Ascending aorta (tissue), 2 donors: Measurements from ENCODE around the gene LCE2C. TPM values are rescaled to one million over a fixed set of nuclear protein-coding genes. Genes with fewer than 3 reads are reported as not detected.

ENCODE experiments used
- DNase-seq, 2 donors: peaks; one replicate each; pipeline ENCODE4 v3.0.0-alpha.2; 2019; ENCODE audit warnings: low spot score in 2 of 2
- H3K27ac ChIP-seq, 2 donors: fragments of 200-600 bp; sonication (generic); one replicate each; pipeline ENCODE4 v1.5.1; 2016 to 2017; ENCODE audit warnings: mild to moderate bottlenecking in 1 of 2
- H3K27me3 ChIP-seq: fragments of 200-600 bp; sonication (generic); one replicate; pipeline ENCODE4 v1.5.1; 2017
- H3K36me3 ChIP-seq, 2 donors: fragments of 200-600 bp; sonication (generic); one replicate each; pipeline ENCODE4 v1.5.1; 2016
- H3K4me1 ChIP-seq, 2 donors: fragments of 200-600 bp; sonication (generic); one replicate each; pipeline ENCODE4 v1.5.1; 2016 to 2017; ENCODE audit warnings: mild to moderate bottlenecking in 1 of 2
- H3K4me3 ChIP-seq, 2 donors: fragments of 200-600 bp; sonication (generic); one replicate each; pipeline ENCODE4 v1.5.1; 2016 to 2017; ENCODE audit warnings: mild to moderate bottlenecking in 1 of 2
- H3K9me3 ChIP-seq, 2 donors: fragments of 200-600 bp; sonication (generic); one replicate each; pipeline ENCODE4 v1.5.1; 2016
- intact Hi-C: fragments of 100-400 bp; cut with DNase I; formaldehyde crosslinking; loops from one replicate; pipeline ENCODE4 v1.15.1; 2023
- total RNA-seq: library from RNA; depleted of rRNA; stranded (reverse); fragments of >200 nt; gene quantifications from one replicate; pipeline ENCODE4 v1.1.0, GENCODE V29; 2016
- TF ChIP-seq, protein P1 (sequence below), 3 experiments: fragments of 200-600 bp in 2 of 3; fragments of 450-650 bp in 1 of 3; sonication (generic) in 2 of 3; IDR thresholded peaks; one replicate each; pipeline ENCODE4 v1.5.1; 2016 to 2019; ENCODE audit warnings: antibody characterized with exemption in 3 of 3, mild to moderate bottlenecking in 1 of 3, moderate library complexity in 1 of 3

LCE2C gene
- total RNA-seq, 1 donor from 2014 or later: not detected

DNA sequence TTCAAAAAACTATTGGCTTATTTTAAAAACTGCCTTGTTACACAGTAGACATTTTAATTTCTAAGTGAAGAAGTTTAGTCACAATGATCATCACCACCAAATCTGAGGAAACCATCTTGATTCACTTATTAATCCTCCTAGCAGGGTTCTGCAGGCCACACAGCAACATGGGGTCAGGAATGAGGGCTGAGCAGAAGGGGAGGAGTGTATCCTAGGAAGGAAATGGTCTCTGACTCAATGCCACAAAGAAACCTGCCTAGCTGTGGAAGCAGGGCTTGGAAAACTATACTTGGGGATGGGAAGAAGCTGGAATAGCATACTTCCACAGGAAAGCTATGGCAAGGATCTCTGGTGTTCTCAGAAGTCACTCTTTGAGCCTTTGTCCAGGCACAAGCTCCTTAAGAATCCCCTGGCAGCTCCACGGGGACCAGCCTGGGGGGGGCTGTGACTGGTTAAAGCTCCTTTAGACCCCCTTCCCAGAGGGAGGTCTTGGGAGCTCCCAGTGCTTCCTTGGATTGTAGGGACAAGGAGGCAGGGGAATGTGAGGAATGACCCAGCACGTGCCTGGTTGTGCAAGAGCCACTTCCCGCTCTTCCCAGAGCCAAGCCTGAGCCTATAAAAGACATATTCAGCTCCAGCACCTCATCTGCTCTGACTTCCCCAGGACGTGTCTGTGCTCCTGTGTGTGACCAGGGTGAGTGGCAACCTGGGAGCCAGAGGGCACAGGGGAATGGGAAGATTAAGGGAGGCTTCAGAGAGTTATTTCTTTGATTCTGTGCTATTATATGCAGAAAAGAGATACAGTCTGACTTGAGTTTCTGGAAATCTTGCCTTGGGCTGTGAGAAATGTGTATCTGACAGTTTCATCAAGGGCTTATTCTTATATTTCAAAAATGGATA, 22.9 kb downstream of the LCE2C start, which contains the start of gene LCE2A:
LCE2A (plus strand) TSS at position 645 of the 900 bp plus-strand sequence. CDS start 557 bp downstream, outside the sequence.
- intact Hi-C loops: no loop called here
- no peaks in the 10 kb centered on the region for H3K4me1 ChIP-seq
- no peaks in the 10 kb centered on the region for H3K36me3 ChIP-seq
- TF ChIP-seq, protein P1, sequence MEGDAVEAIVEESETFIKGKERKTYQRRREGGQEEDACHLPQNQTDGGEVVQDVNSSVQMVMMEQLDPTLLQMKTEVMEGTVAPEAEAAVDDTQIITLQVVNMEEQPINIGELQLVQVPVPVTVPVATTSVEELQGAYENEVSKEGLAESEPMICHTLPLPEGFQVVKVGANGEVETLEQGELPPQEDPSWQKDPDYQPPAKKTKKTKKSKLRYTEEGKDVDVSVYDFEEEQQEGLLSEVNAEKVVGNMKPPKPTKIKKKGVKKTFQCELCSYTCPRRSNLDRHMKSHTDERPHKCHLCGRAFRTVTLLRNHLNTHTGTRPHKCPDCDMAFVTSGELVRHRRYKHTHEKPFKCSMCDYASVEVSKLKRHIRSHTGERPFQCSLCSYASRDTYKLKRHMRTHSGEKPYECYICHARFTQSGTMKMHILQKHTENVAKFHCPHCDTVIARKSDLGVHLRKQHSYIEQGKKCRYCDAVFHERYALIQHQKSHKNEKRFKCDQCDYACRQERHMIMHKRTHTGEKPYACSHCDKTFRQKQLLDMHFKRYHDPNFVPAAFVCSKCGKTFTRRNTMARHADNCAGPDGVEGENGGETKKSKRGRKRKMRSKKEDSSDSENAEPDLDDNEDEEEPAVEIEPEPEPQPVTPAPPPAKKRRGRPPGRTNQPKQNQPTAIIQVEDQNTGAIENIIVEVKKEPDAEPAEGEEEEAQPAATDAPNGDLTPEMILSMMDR (IDR thresholded peaks at IDR 0.05): no peak
- H3K27me3 ChIP-seq: no peaks in the 10 kb centered on the region
- no peak within 1 kb of the TSS for H3K27ac ChIP-seq
- DNase-seq: no peak
- H3K4me3 ChIP-seq: no peak within 1 kb of the TSS
- no peaks in the 10 kb centered on the region for H3K9me3 ChIP-seq

DNA sequence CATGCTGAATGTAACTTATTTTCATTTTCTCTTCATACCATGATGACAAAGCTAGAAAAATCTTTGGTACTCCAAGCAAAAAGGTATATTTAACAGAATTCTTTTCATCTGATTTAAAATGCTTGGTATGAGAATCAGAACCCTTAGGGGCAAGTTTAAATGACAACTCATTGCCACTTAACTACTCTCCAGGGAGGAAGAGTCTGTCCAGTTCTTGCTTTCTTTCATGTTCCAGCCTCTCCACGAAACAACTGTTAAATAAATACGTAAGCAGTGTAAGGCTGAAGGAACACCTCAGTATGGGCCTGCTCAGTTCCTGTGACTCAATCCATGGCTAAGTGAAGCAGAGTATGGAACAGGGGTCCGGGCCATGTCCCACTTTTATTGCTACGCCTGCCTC, 24.7 kb downstream of the LCE2C start:
- Histone ChIP-seq H3K4me1 (no peaks in the 10 kb centered on the region), H3K27ac (no peak overlapping the region), H3K27me3 (no peaks in the 10 kb centered on the region), H3K4me3 (no peak overlapping the region), H3K36me3 (no peaks in the 10 kb centered on the region), H3K9me3 (no peaks in the 10 kb centered on the region)
- no peak for DNase-seq
- intact Hi-C loops: no loop called here
- TF ChIP-seq, protein P1 (IDR thresholded peaks at IDR 0.05): no peak

DNA sequence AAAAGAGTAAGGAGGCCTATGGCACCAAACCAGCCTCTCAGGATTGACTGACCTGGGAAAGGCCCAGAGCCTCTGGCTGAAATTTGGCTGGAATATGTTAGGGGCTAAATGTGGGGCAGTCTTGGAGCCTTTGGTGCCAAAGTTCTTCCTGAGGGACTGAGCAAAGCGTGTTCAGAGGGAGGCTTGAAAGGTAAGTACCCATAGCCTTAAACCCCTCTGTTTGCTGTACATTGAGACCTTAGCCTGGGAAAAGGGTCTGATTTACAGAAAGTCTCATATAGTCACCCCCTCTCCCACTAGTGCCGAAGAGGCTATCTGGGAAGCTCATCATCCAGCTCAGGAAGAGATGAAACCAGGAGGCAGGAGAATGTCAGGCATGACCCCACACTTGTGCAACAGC, 32.8 kb downstream of the LCE2C start, which contains the start of gene LCE4A:
LCE4A (plus strand) TSS at position 301 of the 400 bp plus-strand sequence. CDS start 916 bp downstream, outside the sequence.
- Histone ChIP-seq H3K4me3 (no peak within 1 kb of the TSS), H3K27me3 (no peaks in the 10 kb centered on the region), H3K27ac (no peak within 1 kb of the TSS), H3K36me3 (no peaks in the 10 kb centered on the region), H3K9me3 (no peaks in the 10 kb centered on the region), H3K4me1 (no peaks in the 10 kb centered on the region)
- DNase-seq: no peak
- intact Hi-C loops: no loop called here
- TF ChIP-seq, protein P1 (IDR thresholded peaks at IDR 0.05): no peak

DNA sequence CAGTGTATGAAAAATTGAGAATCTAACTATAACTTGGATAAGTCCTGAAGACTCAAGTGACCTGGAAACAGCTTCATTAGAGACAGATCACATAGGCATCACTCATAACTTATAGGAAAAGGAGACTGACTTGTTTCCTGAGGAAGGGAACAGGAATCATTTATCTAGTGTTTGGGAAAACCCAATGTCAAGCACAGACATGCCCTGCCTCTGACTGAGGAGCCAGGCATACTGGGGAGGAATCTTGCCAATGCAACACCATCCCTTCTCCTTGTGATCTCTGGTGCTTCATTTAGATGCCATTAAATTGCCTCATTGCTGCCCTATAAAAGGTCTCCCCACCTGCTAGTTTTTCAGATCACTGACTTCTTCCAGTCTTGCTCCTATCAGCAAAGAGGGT, 43.2 kb downstream of the LCE2C start:
- TF ChIP-seq, protein P1 (IDR thresholded peaks at IDR 0.05): no peak
- H3K36me3 ChIP-seq: no peaks in the 10 kb centered on the region
- no peak for DNase-seq
- peaks cover 0 to 8% of the 10 kb centered on the region in 2 donors for H3K9me3 ChIP-seq
- H3K4me3 ChIP-seq: no peak overlapping the region
- no peak overlapping the region for H3K27ac ChIP-seq
- H3K4me1 ChIP-seq: no peaks in the 10 kb centered on the region
- no peaks in the 10 kb centered on the region for H3K27me3 ChIP-seq
- intact Hi-C loops: no loop called here

DNA sequence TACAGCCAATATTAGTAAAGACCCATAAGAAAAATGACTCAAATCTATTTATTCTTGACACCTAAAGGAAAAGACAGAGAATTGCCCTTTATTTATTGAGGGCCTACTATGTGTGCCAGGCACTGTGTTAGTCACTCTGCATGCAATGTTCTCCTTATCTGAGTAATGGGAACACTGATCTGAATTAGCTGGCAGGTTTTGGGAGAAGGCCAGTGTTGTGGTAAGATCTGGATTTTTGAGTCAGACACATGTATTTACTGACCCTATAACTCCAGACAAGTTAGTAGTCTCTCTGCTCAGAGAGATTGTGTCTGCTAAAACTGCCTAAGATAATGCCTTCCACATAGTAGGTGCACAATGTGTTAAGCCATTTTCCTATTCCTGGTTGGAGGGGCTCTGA, 50.2 kb downstream of the LCE2C start:
- no peaks in the 10 kb centered on the region for H3K36me3 ChIP-seq
- H3K27ac ChIP-seq: no peak overlapping the region
- no peaks in the 10 kb centered on the region for H3K9me3 ChIP-seq
- intact Hi-C loops: no loop called here
- no peaks in the 10 kb centered on the region for H3K4me1 ChIP-seq
- no peaks in the 10 kb centered on the region for H3K27me3 ChIP-seq
- no peak for DNase-seq
- TF ChIP-seq, protein P1 (IDR thresholded peaks at IDR 0.05): no peak
- no peak overlapping the region for H3K4me3 ChIP-seq

Other genes starting within 250 kb of the LCE2C start
- gene LCE5A, start 164.5 kb upstream of the LCE2C start, total RNA-seq: not detected
- gene CRCT1, start 160.8 kb upstream of the LCE2C start, total RNA-seq: not detected
- not detected for gene LCE3E, start 108.5 kb upstream of the LCE2C start, total RNA-seq
- gene LCE3D, start 94.8 kb upstream of the LCE2C start, total RNA-seq: not detected
- gene LCE3C, start 75.0 kb upstream of the LCE2C start, total RNA-seq: not detected
- gene LCE3B, start 61.5 kb upstream of the LCE2C start, total RNA-seq: not detected
- not detected for gene LCE3A, start 52.2 kb upstream of the LCE2C start, total RNA-seq
- gene LCE2D, start 11.9 kb upstream of the LCE2C start, total RNA-seq: not detected
- not detected for gene LCE2B, start 10.8 kb downstream of the LCE2C start, total RNA-seq
- not detected for gene LCE2A, start 23.1 kb downstream of the LCE2C start, total RNA-seq
- gene LCE4A, start 32.9 kb downstream of the LCE2C start, total RNA-seq: not detected
- gene KPRP, start 82.7 kb downstream of the LCE2C start, total RNA-seq: not detected
- not detected for gene LCE1F, start 99.9 kb downstream of the LCE2C start, total RNA-seq
- not detected for gene LCE1E, start 111.0 kb downstream of the LCE2C start, total RNA-seq
- not detected for gene LCE1D, start 121.4 kb downstream of the LCE2C start, total RNA-seq
- not detected for gene LCE1C, start 131.4 kb downstream of the LCE2C start, total RNA-seq
- not detected for gene LCE1B, start 136.7 kb downstream of the LCE2C start, total RNA-seq
- gene LCE1A, start 152.2 kb downstream of the LCE2C start, total RNA-seq: not detected
- not detected for gene LCE6A, start 167.6 kb downstream of the LCE2C start, total RNA-seq
- not detected for gene LCE7A, start 184.7 kb downstream of the LCE2C start, total RNA-seq
- not detected for gene SMCP, start 203.0 kb downstream of the LCE2C start, total RNA-seq
- gene IVL, start 233.3 kb downstream of the LCE2C start, total RNA-seq: not detected